Liver (tissue), 3 donors: ENCODE results near the gene SGIP1.

ENCODE experiments used
- CTCF ChIP-seq: fragments of 150-350 bp; IDR thresholded peaks from 2 replicates; pipeline ENCODE4 v1.5.1; 2017; ENCODE audit warnings: improper control_type of control experiment, low read depth, low read length; ENCODE audit not compliant: missing input control
- RAD21 ChIP-seq, 2 donors: IDR thresholded peaks; 2 replicates each; pipeline ENCODE4 v1.6.1; 2016; ENCODE audit warnings: antibody characterized with exemption in 2 of 2, mild to moderate bottlenecking in 2 of 2
- TAF1 ChIP-seq: conservative IDR thresholded peaks from 2 replicates; pipeline ENCODE4 v1.6.1; 2016; ENCODE audit warnings: antibody characterized with exemption, mild to moderate bottlenecking
- TF ChIP-seq, protein P1 (sequence below): IDR thresholded peaks from 2 replicates; pipeline ENCODE4 v1.6.1; 2016; ENCODE audit warnings: antibody characterized with exemption
- donor health status: healthy.
- donor health status: healthy.

DNA sequence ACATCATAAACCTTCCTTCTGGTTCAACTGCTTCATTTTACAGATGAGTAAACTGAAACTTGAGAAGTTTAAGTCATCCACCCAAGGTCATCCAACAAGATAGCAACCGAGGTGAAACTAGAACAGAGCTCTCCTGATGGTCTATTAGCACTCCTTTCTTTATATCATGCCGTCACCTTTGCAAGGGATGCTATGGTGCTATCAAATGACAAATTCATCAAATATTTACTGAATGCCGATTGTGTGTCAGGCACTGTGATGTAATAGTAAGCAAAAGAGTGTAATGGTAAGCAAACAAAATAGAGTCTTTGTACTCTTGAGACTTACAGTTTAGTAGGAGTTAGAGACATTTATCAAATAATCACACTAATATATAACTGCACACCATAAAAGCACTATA is 14.0 kb upstream of the SGIP1 start:
- no peak for TF ChIP-seq CTCF
- TF ChIP-seq TAF1, result no peak
- no peak for TF ChIP-seq RAD21 (IDR thresholded peaks at IDR 0.05)
- TF ChIP-seq, protein P1, sequence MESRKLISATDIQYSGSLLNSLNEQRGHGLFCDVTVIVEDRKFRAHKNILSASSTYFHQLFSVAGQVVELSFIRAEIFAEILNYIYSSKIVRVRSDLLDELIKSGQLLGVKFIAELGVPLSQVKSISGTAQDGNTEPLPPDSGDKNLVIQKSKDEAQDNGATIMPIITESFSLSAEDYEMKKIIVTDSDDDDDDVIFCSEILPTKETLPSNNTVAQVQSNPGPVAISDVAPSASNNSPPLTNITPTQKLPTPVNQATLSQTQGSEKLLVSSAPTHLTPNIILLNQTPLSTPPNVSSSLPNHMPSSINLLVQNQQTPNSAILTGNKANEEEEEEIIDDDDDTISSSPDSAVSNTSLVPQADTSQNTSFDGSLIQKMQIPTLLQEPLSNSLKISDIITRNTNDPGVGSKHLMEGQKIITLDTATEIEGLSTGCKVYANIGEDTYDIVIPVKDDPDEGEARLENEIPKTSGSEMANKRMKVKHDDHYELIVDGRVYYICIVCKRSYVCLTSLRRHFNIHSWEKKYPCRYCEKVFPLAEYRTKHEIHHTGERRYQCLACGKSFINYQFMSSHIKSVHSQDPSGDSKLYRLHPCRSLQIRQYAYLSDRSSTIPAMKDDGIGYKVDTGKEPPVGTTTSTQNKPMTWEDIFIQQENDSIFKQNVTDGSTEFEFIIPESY, result no peak
